ELF-1 (cell line): ENCODE results near the gene ZSWIM6.
A peak's percentile ranks its signal among the peaks of the same experiment; 100 is the strongest.

Experiments used
- DNase-seq: peaks from one replicate; pipeline ENCODE4 v3.0.0-alpha.2; 2016; ENCODE audit warnings: low read depth, low spot score

The ZSWIM6 gene

GRCh38 chr5:61332851-61333320 is 828 bp downstream of the ZSWIM6 start:
- peak; percentile 34 for DNase-seq

GRCh38 chr5:61333321-61333953 is 1.4 kb downstream of the ZSWIM6 start:
- peak; percentile 72 for DNase-seq

GRCh38 chr5:61333954-61334867 is 2.2 kb downstream of the ZSWIM6 start:
- no peak for DNase-seq

GRCh38 chr5:61334868-61335615 is 3.0 kb downstream of the ZSWIM6 start:
- DNase-seq = peak; percentile 45

GRCh38 chr5:61339764-61340163 is 7.7 kb downstream of the ZSWIM6 start:
- no peak for DNase-seq

GRCh38 chr5:61340775-61341361 is 8.8 kb downstream of the ZSWIM6 start:
- DNase-seq = no peak

- DNase-seq = no peak
These were observed 10.0 kb downstream of the ZSWIM6 start for GRCh38 chr5:61342071-61342501.

- no peak for DNase-seq
These were observed 12.3 kb downstream of the ZSWIM6 start for GRCh38 chr5:61344187-61344944.

- no peak for DNase-seq
These were observed 14.5 kb downstream of the ZSWIM6 start for GRCh38 chr5:61346511-61346910.

GRCh38 chr5:61347080-61347479 is 15.0 kb downstream of the ZSWIM6 start:
- DNase-seq = no peak

- no peak for DNase-seq
These were observed 16.4 kb downstream of the ZSWIM6 start for GRCh38 chr5:61348447-61348846.

- DNase-seq = no peak
These were observed 17.9 kb downstream of the ZSWIM6 start for GRCh38 chr5:61349935-61350334.

GRCh38 chr5:61350535-61350934 is 18.5 kb downstream of the ZSWIM6 start:
- no peak for DNase-seq

- no peak for DNase-seq
These were observed 19.7 kb downstream of the ZSWIM6 start for GRCh38 chr5:61351733-61352132.

GRCh38 chr5:61352180-61352579 is 20.1 kb downstream of the ZSWIM6 start:
- no peak for DNase-seq

- no peak for DNase-seq
These were observed 20.6 kb downstream of the ZSWIM6 start for GRCh38 chr5:61352612-61353156.

- no peak for DNase-seq
These were observed 21.2 kb downstream of the ZSWIM6 start for GRCh38 chr5:61353293-61353692.

GRCh38 chr5:61354199-61354598 is 22.1 kb downstream of the ZSWIM6 start:
- no peak for DNase-seq

- peak; percentile 45 for DNase-seq
These were observed 25.7 kb downstream of the ZSWIM6 start for GRCh38 chr5:61357745-61358144.

GRCh38 chr5:61362796-61363368 is 30.8 kb downstream of the ZSWIM6 start:
- peak; percentile 23 for DNase-seq
